Measurements from ENCODE around the gene FBXW11. TPM values are rescaled to one million over a fixed set of nuclear protein-coding genes. Genes with fewer than 3 reads are reported as not detected.
"Not testable (repeated sequence)": the region's sequence is repeated elsewhere in the genome, so short reads cannot be mapped to it uniquely, and the experiment has no call there.

The FBXW11 gene
- total RNA-seq, 1 donor from 2014 or later = 52.5 TPM

- Mint-ChIP-seq H3K36me3 (peaks cover 18% of the 10 kb centered on the region), H3K4me1 (ENCODE audit: unreplicated experiment) (peaks cover 14% of the 10 kb centered on the region), H3K4me3 (no peak overlapping the region), H3K27me3 (no peaks in the 10 kb centered on the region), H3K27ac (no peak overlapping the region), H3K9me3 (no peaks in the 10 kb centered on the region)
- no peak for DNase-seq (ENCODE audit: extremely low spot score, unreplicated experiment)
- no peak for TF ChIP-seq CTCF (conservative IDR thresholded peaks at IDR 0.05)
Measured at GRCh38 chr5:171980792-171981191, 25.6 kb downstream of the FBXW11 start.

GRCh38 chr5:171979606-171980005 is 26.8 kb downstream of the FBXW11 start:
- no peak overlapping the region for H3K4me3 Mint-ChIP-seq
- H3K27ac Mint-ChIP-seq = no peak overlapping the region
- TF ChIP-seq CTCF (conservative IDR thresholded peaks at IDR 0.05) = no peak
- H3K4me1 Mint-ChIP-seq (ENCODE audit: unreplicated experiment) = peaks cover 19% of the 10 kb centered on the region
- no peak for DNase-seq (ENCODE audit: extremely low spot score, unreplicated experiment)
- peaks cover 26% of the 10 kb centered on the region for H3K36me3 Mint-ChIP-seq
- no peaks in the 10 kb centered on the region for H3K9me3 Mint-ChIP-seq
- no peaks in the 10 kb centered on the region for H3K27me3 Mint-ChIP-seq

DNA sequence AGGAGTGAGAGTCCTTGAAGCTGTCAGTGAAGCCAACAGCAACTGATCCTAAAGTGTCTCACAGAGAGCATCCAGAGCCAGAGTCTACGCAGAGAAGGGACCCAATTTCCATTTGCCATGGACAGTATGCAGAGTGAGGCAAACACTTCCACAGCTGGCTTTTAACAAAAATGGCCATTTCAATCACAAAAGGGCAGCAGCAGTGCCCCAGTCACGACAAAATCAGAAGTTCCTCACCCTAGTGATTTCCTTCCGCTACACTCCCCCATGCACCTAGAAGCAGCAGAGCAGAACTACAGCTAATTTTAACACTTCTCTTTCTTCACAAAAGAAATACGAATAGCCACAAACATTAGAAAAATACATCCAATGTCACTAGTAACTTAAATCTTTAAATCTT is 27.9 kb downstream of the FBXW11 start:
- no peak for DNase-seq (ENCODE audit: extremely low spot score, unreplicated experiment)
- no peak overlapping the region for H3K27ac Mint-ChIP-seq
- peaks cover 19% of the 10 kb centered on the region for H3K4me1 Mint-ChIP-seq (ENCODE audit: unreplicated experiment)
- no peak for TF ChIP-seq CTCF (conservative IDR thresholded peaks at IDR 0.05)
- no peak overlapping the region for H3K4me3 Mint-ChIP-seq
- no peaks in the 10 kb centered on the region for H3K27me3 Mint-ChIP-seq
- no peaks in the 10 kb centered on the region for H3K9me3 Mint-ChIP-seq
- peaks cover 26% of the 10 kb centered on the region for H3K36me3 Mint-ChIP-seq

DNA sequence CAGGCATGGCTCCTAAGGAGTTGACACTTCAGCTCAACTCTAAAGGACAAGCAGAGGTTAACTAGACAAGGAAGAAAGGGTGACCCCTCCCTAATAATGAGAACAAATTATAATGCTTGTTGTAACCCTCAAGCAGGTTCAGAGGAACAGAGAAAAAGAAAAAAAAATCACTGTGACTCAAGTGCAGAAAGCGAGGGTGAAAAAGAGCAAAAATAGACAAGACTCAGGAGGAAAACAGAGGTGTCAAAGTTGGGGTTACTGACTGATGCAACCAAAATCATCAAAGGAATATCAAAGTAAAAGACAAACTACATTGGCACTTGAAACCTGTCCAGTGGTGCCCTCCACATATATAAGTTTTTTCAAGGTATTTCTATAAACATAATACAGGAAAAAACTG is 28.4 kb downstream of the FBXW11 start:
- no peak for DNase-seq (ENCODE audit: extremely low spot score, unreplicated experiment)
- Mint-ChIP-seq H3K27ac (no peak overlapping the region), H3K4me3 (no peak overlapping the region), H3K9me3 (no peaks in the 10 kb centered on the region), H3K4me1 (ENCODE audit: unreplicated experiment) (peaks cover 19% of the 10 kb centered on the region), H3K36me3 (peaks cover 26% of the 10 kb centered on the region), H3K27me3 (no peaks in the 10 kb centered on the region)
- TF ChIP-seq CTCF (conservative IDR thresholded peaks at IDR 0.05) = no peak

GRCh38 chr5:171977244-171977950 is 29.0 kb downstream of the FBXW11 start:
- H3K27ac Mint-ChIP-seq = not testable (repeated sequence)

GRCh38 chr5:171975877-171976667 is 30.4 kb downstream of the FBXW11 start:
- no peak for DNase-seq (ENCODE audit: extremely low spot score, unreplicated experiment)
- no peak for TF ChIP-seq CTCF (conservative IDR thresholded peaks at IDR 0.05)
- no peaks in the 10 kb centered on the region for H3K27me3 Mint-ChIP-seq
- H3K27ac Mint-ChIP-seq = peak overlapping the region; percentile 60
- H3K9me3 Mint-ChIP-seq = no peaks in the 10 kb centered on the region
- H3K4me1 Mint-ChIP-seq (ENCODE audit: unreplicated experiment) = peaks cover 20% of the 10 kb centered on the region
- H3K4me3 Mint-ChIP-seq = no peak overlapping the region
- peaks cover 19% of the 10 kb centered on the region for H3K36me3 Mint-ChIP-seq

More at GRCh38 chr5:171977244-171977950, 29.0 kb downstream of the FBXW11 start:
- not testable (repeated sequence) for DNase-seq (ENCODE audit: extremely low spot score, unreplicated experiment); H3K9me3 Mint-ChIP-seq; H3K4me3 Mint-ChIP-seq; H3K27me3 Mint-ChIP-seq
- Mint-ChIP-seq H3K4me1 (ENCODE audit: unreplicated experiment) (peaks cover 19% of the 10 kb centered on the region), H3K36me3 (peaks cover 26% of the 10 kb centered on the region)
